IMR-90 (cell line): ENCODE data around the gene RCAN2. TPM values are rescaled to one million over a fixed set of nuclear protein-coding genes. Genes with fewer than 3 reads are reported as not detected.

Experiments
- ATAC-seq: fragments of 200-7000 bp; cut with Tn5 transposase; 2 replicates; pipeline ENCODE4 v1.9.1; 2020; ENCODE audit warnings: low read depth, mild to moderate bottlenecking, moderate library complexity
- Bru-seq: library from RNA; stranded (reverse); fragments of 400-500 nt; gene quantifications from one replicate; lab custom pipeline; 2021; lab: Mats Ljungman, UMichigan
- BruChase-seq, 2 experiments: library from RNA; stranded (reverse); fragments of 400-500 nt; gene quantifications; one replicate each; lab custom pipeline; 2021; lab: Mats Ljungman, UMichigan
- BruUV-seq: library from RNA; stranded (reverse); fragments of 400-500 nt; replicated peaks from 2 replicates; lab custom pipeline; 2021; lab: Mats Ljungman, UMichigan
- CTCF ChIA-PET: fragments of 300-600 bp; formaldehyde crosslinking; extraction: SDS; loops from one replicate; lab custom pipeline; 2021; ENCODE audit warnings: antibody characterized with exemption; lab: Yijun Ruan, JAX
- POLR2A ChIA-PET: fragments of 300-600 bp; sonication (Branson Sonifier 250); formaldehyde crosslinking; loops from one replicate; lab custom pipeline; 2022; ENCODE audit warnings: antibody characterized with exemption; ENCODE audit not compliant: unreplicated experiment; lab: Charles Lee
- DNase-seq: peaks from one replicate; pipeline ENCODE4 v3.0.0; 2013
- H2AFZ ChIP-seq: replicated peaks from 2 replicates; pipeline ENCODE3; 2013; ENCODE audit warnings: low read length, mild to moderate bottlenecking; ENCODE audit not compliant: poor library complexity
- H2AK5ac ChIP-seq: 2 replicates; pipeline ENCODE4 v1.6.1; 2013; ENCODE audit warnings: low read depth, low read length, inconsistent platforms
- H2AK9ac ChIP-seq: replicated peaks from 2 replicates; pipeline ENCODE3; 2013; ENCODE audit warnings: mild to moderate bottlenecking, low read depth, low read length, moderate library complexity; ENCODE audit not compliant: poor library complexity
- H2BK120ac ChIP-seq: 2 replicates; pipeline ENCODE4 v1.6.1; 2013; ENCODE audit warnings: low read depth, low read length, inconsistent platforms
- H2BK15ac ChIP-seq: 3 replicates; pipeline ENCODE4 v1.6.1; 2013; ENCODE audit warnings: low read depth, low read length, inconsistent platforms
- H2BK20ac ChIP-seq: 2 replicates; pipeline ENCODE4 v1.6.1; 2013; ENCODE audit warnings: low read depth, mild to moderate bottlenecking, inconsistent platforms, low read length, moderate library complexity
- H2BK5ac ChIP-seq: 2 replicates; pipeline ENCODE4 v1.6.1; 2013; ENCODE audit warnings: mild to moderate bottlenecking, low read depth, low read length, inconsistent platforms; ENCODE audit not compliant: poor library complexity, severe bottlenecking
- H3K14ac ChIP-seq: replicated peaks from 2 replicates; pipeline ENCODE4 v1.6.1; 2013; ENCODE audit warnings: low read depth, low read length, inconsistent platforms
- H3K18ac ChIP-seq: 2 replicates; pipeline ENCODE4 v1.6.1; 2013; ENCODE audit warnings: low read depth, low read length, control low read depth
- H3K23ac ChIP-seq: 2 replicates; pipeline ENCODE4 v1.6.1; 2013; ENCODE audit warnings: low read depth, low read length, inconsistent platforms
- H3K27ac ChIP-seq: 2 replicates; pipeline ENCODE4 v1.5.1; 2013; ENCODE audit warnings: mild to moderate bottlenecking, control low read depth, low read length; ENCODE audit not compliant: insufficient read depth
- H3K27me3 ChIP-seq: 2 replicates; pipeline ENCODE4 v1.6.1; 2013; ENCODE audit warnings: low read length; ENCODE audit not compliant: control insufficient read depth, insufficient read depth
- H3K36me3 ChIP-seq: 2 replicates; pipeline ENCODE4 v1.6.1; 2013; ENCODE audit warnings: low read length, mixed read lengths; ENCODE audit not compliant: control insufficient read depth, insufficient read depth
- H3K4ac ChIP-seq: 2 replicates; pipeline ENCODE4 v1.6.1; 2013; ENCODE audit warnings: low read depth, low read length, inconsistent platforms
- H3K4me1 ChIP-seq: 2 replicates; pipeline ENCODE4 v1.6.1; 2013; ENCODE audit warnings: low read length, mixed read lengths; ENCODE audit not compliant: control insufficient read depth, insufficient read depth
- H3K4me2 ChIP-seq: 2 replicates; pipeline ENCODE4 v1.6.1; 2013; ENCODE audit warnings: low read depth, mild to moderate bottlenecking, control low read depth, low read length, moderate library complexity
- H3K4me3 ChIP-seq: 2 replicates; pipeline ENCODE4 v1.5.1; 2013; ENCODE audit warnings: low read depth, mild to moderate bottlenecking, control low read depth, low read length, moderate library complexity; ENCODE audit not compliant: insufficient read depth
- H3K56ac ChIP-seq: 2 replicates; pipeline ENCODE4 v1.6.1; 2013; ENCODE audit warnings: low read length, inconsistent platforms; ENCODE audit not compliant: insufficient read depth; ENCODE audit errors: extremely low read depth
- H3K79me1 ChIP-seq, 2 experiments: 2 replicates each; pipeline ENCODE4 v1.6.1; 2013; ENCODE audit warnings: low read length in 2 of 2, inconsistent platforms in 1 of 2, low read depth in 1 of 2
- H3K9ac ChIP-seq: 2 replicates; pipeline ENCODE4 v1.6.1; 2013; ENCODE audit warnings: low read depth, low read length, control low read depth
- H3K9me1 ChIP-seq: 2 replicates; pipeline ENCODE4 v1.6.1; 2013; ENCODE audit warnings: low read length, inconsistent platforms; ENCODE audit not compliant: insufficient read depth
- H3K9me3 ChIP-seq: 2 replicates; pipeline ENCODE4 v1.6.1; 2013; ENCODE audit warnings: low read length; ENCODE audit not compliant: control insufficient read depth, insufficient read depth
- H4K20me1 ChIP-seq: 2 replicates; pipeline ENCODE4 v1.6.1; 2013; ENCODE audit warnings: low read length, inconsistent platforms; ENCODE audit not compliant: insufficient read depth
- H4K5ac ChIP-seq: 2 replicates; pipeline ENCODE4 v1.6.1; 2013; ENCODE audit warnings: mild to moderate bottlenecking, low read depth, low read length, control low read depth
- H4K8ac ChIP-seq, 2 experiments: 2 replicates each; pipeline ENCODE4 v1.6.1; 2013; ENCODE audit warnings: low read depth in 2 of 2, low read length in 2 of 2, control low read depth in 1 of 2, inconsistent platforms in 1 of 2
- H4K91ac ChIP-seq: 2 replicates; pipeline ENCODE4 v1.6.1; 2013; ENCODE audit warnings: low read depth, low read length, inconsistent platforms; ENCODE audit not compliant: insufficient read depth
- CHD1 ChIP-seq: IDR thresholded peaks from 2 replicates; pipeline ENCODE4 v1.6.1; 2012; ENCODE audit warnings: low read depth, low read length, improper control_type of control experiment
- FOS ChIP-seq: fragments of 150-350 bp; IDR thresholded peaks from 2 replicates; pipeline ENCODE4 v1.6.1; 2016; ENCODE audit warnings: low read depth, low read length
- MAFK ChIP-seq: IDR thresholded peaks from 2 replicates; pipeline ENCODE4 v1.6.1; 2012; ENCODE audit warnings: low read depth, low read length, improper control_type of control experiment
- MAZ ChIP-seq: IDR thresholded peaks from 2 replicates; pipeline ENCODE4 v1.6.1; 2012; ENCODE audit warnings: low read depth, mild to moderate bottlenecking, low read length, improper control_type of control experiment, moderate library complexity, borderline replicate concordance
- MXI1 ChIP-seq: IDR thresholded peaks from 2 replicates; pipeline ENCODE4 v1.6.1; 2012; ENCODE audit warnings: low read depth, mild to moderate bottlenecking, low read length, moderate library complexity, borderline replicate concordance
- NFE2L2 ChIP-seq: fragments of 150-350 bp; IDR thresholded peaks from 2 replicates; pipeline ENCODE4 v1.6.1; 2016; ENCODE audit warnings: low read depth, mild to moderate bottlenecking, low read length
- POLR2A ChIP-seq: IDR thresholded peaks from 2 replicates; pipeline ENCODE4 v1.6.1; 2012; ENCODE audit warnings: mild to moderate bottlenecking, low read depth, low read length
- RCOR1 ChIP-seq: IDR thresholded peaks from 2 replicates; pipeline ENCODE4 v1.6.1; 2012; ENCODE audit warnings: mild to moderate bottlenecking, low read length, improper control_type of control experiment; ENCODE audit not compliant: insufficient replicate concordance
- RFX5 ChIP-seq: IDR thresholded peaks from 2 replicates; pipeline ENCODE4 v1.8.0; 2012; ENCODE audit warnings: low read depth, mild to moderate bottlenecking, low read length, moderate library complexity
- SMC3 ChIP-seq: fragments of 150-350 bp; IDR thresholded peaks from 2 replicates; pipeline ENCODE4 v1.6.1; 2016; ENCODE audit warnings: low read depth, mild to moderate bottlenecking, antibody characterized with exemption, low read length, moderate library complexity
- WGBS, 2 experiments: methylation state at CpG; one replicate each; pipeline versions ENCODE4 v1.1.5 to v1.1.7; 2013; ENCODE audit warnings: missing lambda C conversion rate in 2 of 2; ENCODE audit not compliant: insufficient read length in 1 of 2; ENCODE audit errors: extremely low coverage in 2 of 2; 5-methylcytosine and 5-hydroxymethylcytosine counted together
- dilution Hi-C: fragments of 300-500 bp; cut with HindIII; formaldehyde crosslinking; loops from one replicate; pipeline ENCODE4 v1.14.3; 2018; ENCODE audit warnings: low sequenced_read_pairs; ENCODE audit not compliant: unreplicated experiment
- in situ Hi-C: fragments of 300-500 bp; cut with MboI; formaldehyde crosslinking; loops from 3 replicates; pipeline ENCODE4 v1.14.3; 2019; ENCODE audit warnings: low sequenced_read_pairs, inconsistent platforms, mixed read lengths
- intact Hi-C: fragments of 100-400 bp; cut with micrococcal nuclease; formaldehyde crosslinking; loops from 2 replicates; pipeline ENCODE4 v1.10.0; 2022
- long read RNA-seq: library from polyadenylated mRNA; unstranded; transcript quantifications from one replicate; pipeline ENCODE4 v2.0.0, GENCODE V29; 2021; ENCODE audit not compliant: unreplicated experiment
- polyA plus RNA-seq, 3 experiments: library from polyadenylated mRNA; depleted of rRNA; stranded (reverse); fragments of >200 nt; gene quantifications; 2 replicates each; pipeline ENCODE4 v1.2.3, GENCODE V29; 2012; ENCODE audit warnings: low replicate concordance in 1 of 3
- total RNA-seq: library from RNA; depleted of rRNA; stranded (reverse); fragments of >200 nt; gene quantifications from 2 replicates; pipeline ENCODE4 v1.2.3, GENCODE V29; 2012; rRNA removed
- TF ChIP-seq, protein P1 (sequence below): fragments of 150-350 bp; IDR thresholded peaks from 2 replicates; pipeline ENCODE4 v1.6.1; 2016; ENCODE audit warnings: low read depth, mild to moderate bottlenecking, low read length, moderate library complexity, borderline replicate concordance

Gene RCAN2
- total RNA-seq (1.3 and 2.2 TPM in 2 replicates), polyA plus RNA-seq (2012; rRNA removed) (1.8 TPM in 2 replicates), Bru-seq, nascent RNA (percentile 17 among the genes with signal in this experiment), BruChase-seq, experiment 1, labeled RNA remaining after a 6-hour chase (percentile 19 among the genes with signal in this experiment), BruChase-seq, experiment 2, labeled RNA remaining after a 2-hour chase (percentile 17 among the genes with signal in this experiment)
- 0.60 and 0.77 TPM in 2 replicates for polyA plus RNA-seq (2012; cell fraction: cytosol; rRNA removed)
- polyA plus RNA-seq (2012; cell fraction: nucleus; rRNA removed; ENCODE audit: low replicate concordance): 0.17 and 0.64 TPM in 2 replicates
- long read RNA-seq, partial matches to known transcripts: 0 of 1 reads
- long read RNA-seq, other reads (novel, unspliced or antisense): 0 of 1 reads

DNA sequence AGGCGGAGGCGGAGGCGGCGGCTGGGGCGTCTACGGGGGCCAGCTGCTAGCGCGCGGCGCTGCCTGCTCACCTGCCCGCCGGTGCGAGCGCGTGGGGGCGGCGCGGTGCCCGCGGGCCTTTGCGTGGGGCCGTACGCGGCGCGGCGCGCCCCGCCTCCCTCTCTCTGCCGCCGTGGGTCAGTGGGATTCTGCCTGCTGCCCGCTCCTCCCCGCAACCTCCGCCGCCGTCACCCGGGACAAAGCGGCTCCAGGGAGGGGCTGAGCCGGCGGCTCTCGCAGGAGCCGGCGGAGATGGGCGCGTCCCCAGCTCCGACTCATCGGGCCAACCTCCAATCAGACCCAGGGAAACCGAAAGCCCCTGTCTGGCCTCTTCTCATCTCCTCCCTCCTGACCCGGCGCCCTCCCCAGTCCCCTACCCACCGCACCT, at the start of gene RCAN2:
Gene RCAN2, minus strand, starts transcription at position 249 of the 427 bp plus-strand sequence.
- Histone ChIP-seq H3K79me1 (no peaks in the 10 kb centered on the region), H3K9me3 (no peaks in the 10 kb centered on the region), H3K56ac (no peak within 1 kb of the TSS), H3K27ac (no peak within 1 kb of the TSS), H3K4me1 (no peaks in the 10 kb centered on the region), H3K4me2 (peak within 1 kb of the TSS; percentile 78), H2BK5ac (no peak within 1 kb of the TSS), H4K8ac (no peak within 1 kb of the TSS), H4K5ac (no peak within 1 kb of the TSS), H3K9ac (no peak within 1 kb of the TSS), H3K4ac (no peak within 1 kb of the TSS), H2AK5ac (no peak within 1 kb of the TSS), H3K27me3 (peaks cover 21% of the 10 kb centered on the region), H3K18ac (no peak within 1 kb of the TSS), H2BK20ac (no peak within 1 kb of the TSS), H2AFZ (peak within 1 kb of the TSS; percentile 83), H2BK120ac (no peak within 1 kb of the TSS), H3K36me3 (no peaks in the 10 kb centered on the region), H3K23ac (no peak within 1 kb of the TSS), H2BK15ac (no peak within 1 kb of the TSS), H2AK9ac (no peak within 1 kb of the TSS), H4K91ac (no peak within 1 kb of the TSS), H3K9me1 (no peaks in the 10 kb centered on the region), H3K4me3 (peak within 1 kb of the TSS; percentile 50), H3K14ac (no peak within 1 kb of the TSS), H4K20me1 (no peaks in the 10 kb centered on the region)
- ATAC-seq: peak; percentile 89
- ChIA-PET CTCF (interaction anchor here (0.9 kb wide), 1 partner anchor 22 kb away, joined by 7 read pairs; no protein-coding TSS in a partner anchor), POLR2A (no interaction called here)
- WGBS, 2 experiments: 0% methylated on average over 11 of the region's 51 CpGs; no CpG with 5 or more reads in 1 of the 2 experiments
- intact Hi-C loops (no loop called here), dilution Hi-C loops (no loop called here), in situ Hi-C loops (no loop called here)
- BruUV-seq: no TSS peak
- TF ChIP-seq MAFK (no peak), MXI1 (no peak), FOS (no peak), MAZ (no peak), POLR2A (no peak), SMC3 (no peak), RFX5 (no peak), NFE2L2 (no peak), RCOR1 (no peak), CHD1 (no peak)
- TF ChIP-seq, protein P1, sequence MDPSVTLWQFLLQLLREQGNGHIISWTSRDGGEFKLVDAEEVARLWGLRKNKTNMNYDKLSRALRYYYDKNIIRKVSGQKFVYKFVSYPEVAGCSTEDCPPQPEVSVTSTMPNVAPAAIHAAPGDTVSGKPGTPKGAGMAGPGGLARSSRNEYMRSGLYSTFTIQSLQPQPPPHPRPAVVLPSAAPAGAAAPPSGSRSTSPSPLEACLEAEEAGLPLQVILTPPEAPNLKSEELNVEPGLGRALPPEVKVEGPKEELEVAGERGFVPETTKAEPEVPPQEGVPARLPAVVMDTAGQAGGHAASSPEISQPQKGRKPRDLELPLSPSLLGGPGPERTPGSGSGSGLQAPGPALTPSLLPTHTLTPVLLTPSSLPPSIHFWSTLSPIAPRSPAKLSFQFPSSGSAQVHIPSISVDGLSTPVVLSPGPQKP: no peak
- peak; percentile 8 for DNase-seq
